Measurements from ENCODE around the gene USO1. TPM values are rescaled to one million over a fixed set of nuclear protein-coding genes. Genes with fewer than 3 reads are reported as not detected.
"Not testable (repeated sequence)": the region's sequence is repeated elsewhere in the genome, so short reads cannot be mapped to it uniquely, and the experiment has no call there.

Gene USO1
- total RNA-seq, 1 experiment from 2014 or later, result 136 TPM

DNA sequence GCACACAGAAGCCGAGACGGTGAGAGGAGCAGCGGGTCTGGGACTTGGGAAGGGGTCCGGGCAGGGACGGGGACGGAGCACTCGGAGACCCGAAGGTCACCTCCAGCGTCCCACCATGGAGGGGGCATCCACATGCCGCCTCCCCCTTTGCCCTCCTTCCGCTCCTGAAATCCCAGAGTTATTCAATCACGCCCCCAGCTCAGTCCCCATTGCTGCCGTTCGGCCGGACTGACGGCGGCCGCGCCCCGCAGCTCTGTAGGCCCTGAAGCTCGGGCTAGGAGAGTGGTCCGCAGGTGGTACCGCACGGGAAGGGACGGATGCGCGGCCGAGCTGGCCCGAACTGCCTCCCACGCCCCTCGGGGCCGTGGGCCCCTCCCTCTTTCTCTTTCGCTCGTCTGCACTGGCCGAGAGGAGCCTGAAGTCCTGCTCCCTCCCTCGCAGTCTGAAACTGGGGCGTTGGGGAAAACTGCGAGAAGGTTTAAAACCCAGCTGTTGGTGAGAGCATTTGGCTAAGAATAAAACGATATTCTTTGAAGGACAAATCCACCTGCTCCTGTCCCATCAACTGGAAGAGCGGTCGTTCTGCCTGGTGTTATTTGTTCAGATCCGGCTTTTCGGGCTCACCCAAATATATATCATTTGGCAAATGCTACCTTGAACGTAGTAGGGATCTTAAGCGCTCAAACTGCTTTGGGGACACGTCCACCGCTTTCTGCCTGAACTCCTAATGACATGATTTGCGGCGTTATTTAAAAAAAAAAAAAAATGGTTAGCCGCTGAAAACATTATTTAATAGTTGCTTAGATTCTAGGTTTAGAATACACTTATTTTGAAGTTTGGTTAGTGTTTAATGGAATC, 719 bp downstream of the USO1 start:
- H3K36me3 ChIP-seq (replicated peaks; ENCODE audit: control insufficient read depth, insufficient read depth, low read length), result no peaks in the 10 kb centered on the region
- H3K4me3 ChIP-seq (ENCODE audit: insufficient read depth, low read depth, low read length), result peak overlapping the region; percentile 98
- DNase-seq, result peak; percentile 84
- H3K27me3 ChIP-seq (ENCODE audit: control insufficient read depth, insufficient read depth, low read length), result no peaks in the 10 kb centered on the region

DNA sequence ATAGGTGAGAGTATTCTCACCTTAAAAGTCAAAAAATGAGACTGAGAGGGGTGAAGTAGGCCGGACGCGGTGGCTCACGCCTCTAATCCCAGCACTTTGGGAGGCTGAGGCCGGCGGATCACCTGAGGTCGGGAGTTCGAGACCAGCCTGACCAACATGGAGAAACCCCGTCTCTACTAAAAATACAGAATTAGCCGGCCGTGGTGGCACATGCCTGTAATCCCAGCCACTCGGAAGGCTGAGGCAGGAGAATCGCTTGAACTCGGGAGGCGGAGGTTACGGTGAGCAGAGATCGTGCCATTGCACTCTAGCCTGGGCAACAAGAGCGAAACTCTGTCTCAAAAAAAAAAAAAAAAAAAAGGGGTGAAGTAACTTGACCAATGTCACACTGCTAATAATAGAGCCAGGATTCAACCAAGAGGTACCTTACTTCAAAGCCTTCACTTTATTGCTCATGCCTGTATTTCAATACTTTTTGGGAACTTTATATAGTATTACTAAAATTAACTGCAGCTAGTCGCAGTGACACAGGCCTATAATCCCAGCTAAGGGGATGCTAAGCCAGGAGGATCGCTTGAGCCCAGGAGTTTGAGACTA, 1.7 kb downstream of the USO1 start:
- H3K4me3 ChIP-seq (ENCODE audit: insufficient read depth, low read depth, low read length), result peak overlapping the region; percentile 98
- not testable (repeated sequence) for H3K27me3 ChIP-seq (ENCODE audit: control insufficient read depth, insufficient read depth, low read length); H3K36me3 ChIP-seq (replicated peaks; ENCODE audit: control insufficient read depth, insufficient read depth, low read length); DNase-seq

DNA sequence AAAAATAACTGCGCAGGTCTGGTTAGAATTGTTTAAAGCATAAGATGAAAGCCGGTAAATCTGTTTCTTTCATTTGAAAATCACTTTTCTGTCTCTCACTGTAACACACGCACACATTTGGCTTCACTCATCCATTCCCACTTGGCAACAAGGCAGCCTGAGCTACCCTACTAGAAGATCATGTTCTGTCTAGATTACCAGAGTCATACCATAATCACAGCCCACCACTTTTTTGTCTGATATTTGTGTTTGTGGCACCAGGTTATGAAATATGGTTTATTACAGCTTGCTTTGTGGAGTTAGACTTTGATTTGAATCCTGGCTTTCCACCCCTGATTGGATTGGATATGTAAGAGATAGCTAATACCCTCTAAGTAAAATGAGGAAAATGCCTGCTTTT, 2.2 kb downstream of the USO1 start:
- Histone ChIP-seq H3K27me3 (ENCODE audit: control insufficient read depth, insufficient read depth, low read length) (no peaks in the 10 kb centered on the region), H3K36me3 (replicated peaks; ENCODE audit: control insufficient read depth, insufficient read depth, low read length) (no peaks in the 10 kb centered on the region), H3K4me3 (ENCODE audit: insufficient read depth, low read depth, low read length) (no peak overlapping the region)
- no peak for DNase-seq

DNA sequence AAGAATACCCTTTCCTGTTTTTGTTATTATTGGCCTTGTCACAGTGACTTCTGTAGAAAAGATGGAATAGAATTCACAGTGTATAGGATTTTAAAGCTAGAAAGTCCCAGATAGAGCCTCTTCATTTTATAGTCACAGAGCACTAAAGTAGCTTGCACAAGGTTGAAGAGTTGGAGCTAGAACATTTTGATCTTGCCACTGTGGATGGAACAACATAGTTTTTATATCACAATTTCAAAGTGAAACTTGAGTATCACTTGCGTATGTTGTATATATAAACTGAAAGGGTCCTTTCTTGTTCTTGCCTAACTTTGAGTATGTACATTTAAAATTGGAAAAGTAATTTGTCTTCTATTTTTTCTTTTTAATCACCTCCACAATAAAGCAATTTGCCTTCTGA, 2.7 kb downstream of the USO1 start:
- H3K27me3 ChIP-seq (ENCODE audit: control insufficient read depth, insufficient read depth, low read length), result no peaks in the 10 kb centered on the region
- H3K36me3 ChIP-seq (replicated peaks; ENCODE audit: control insufficient read depth, insufficient read depth, low read length), result no peaks in the 10 kb centered on the region
- DNase-seq, result no peak
- H3K4me3 ChIP-seq (ENCODE audit: insufficient read depth, low read depth, low read length), result no peak overlapping the region

DNA sequence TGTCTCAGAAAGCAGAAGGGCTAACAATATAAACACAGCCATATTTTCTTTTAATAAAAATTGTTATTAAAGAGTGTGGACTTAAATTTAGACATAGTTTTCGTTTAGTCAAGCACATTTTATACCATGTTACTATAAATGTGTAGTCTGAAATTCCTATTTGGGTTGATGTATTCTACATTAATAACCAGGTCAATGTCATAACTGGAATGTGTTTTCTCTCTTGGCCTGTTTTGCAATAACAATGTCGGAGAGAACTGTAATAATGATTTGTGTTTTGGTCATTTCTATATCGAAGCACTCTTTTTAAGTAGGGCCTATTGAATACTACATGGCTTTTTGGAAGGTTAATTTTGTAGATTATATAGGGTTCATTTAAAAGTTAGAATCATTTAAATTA, 5.5 kb downstream of the USO1 start:
- DNase-seq, result no peak
- H3K4me3 ChIP-seq (ENCODE audit: insufficient read depth, low read depth, low read length), result no peak overlapping the region
- H3K36me3 ChIP-seq (replicated peaks; ENCODE audit: control insufficient read depth, insufficient read depth, low read length), result no peaks in the 10 kb centered on the region
- no peaks in the 10 kb centered on the region for H3K27me3 ChIP-seq (ENCODE audit: control insufficient read depth, insufficient read depth, low read length)

DNA sequence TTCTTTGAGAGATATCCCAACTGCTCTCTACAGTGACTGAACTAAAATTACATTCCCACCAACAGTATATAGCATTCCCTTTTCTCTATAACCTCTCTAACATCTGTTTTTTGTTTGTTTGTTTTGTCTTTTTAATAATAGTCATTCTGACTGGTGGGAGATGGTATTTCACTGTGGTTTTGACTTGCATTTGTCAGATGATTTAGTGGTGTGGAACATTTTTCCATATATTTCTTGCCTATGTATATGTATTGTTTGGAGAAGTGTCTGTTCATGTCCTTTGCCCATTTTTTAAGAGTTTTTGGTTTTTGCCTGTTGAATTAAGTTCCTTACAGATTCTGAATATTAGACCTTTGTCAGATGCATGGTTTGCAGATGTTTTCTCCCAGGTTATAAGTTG, 9.0 kb downstream of the USO1 start:
- no peaks in the 10 kb centered on the region for H3K27me3 ChIP-seq (ENCODE audit: control insufficient read depth, insufficient read depth, low read length)
- no peak overlapping the region for H3K4me3 ChIP-seq (ENCODE audit: insufficient read depth, low read depth, low read length)
- DNase-seq, result no peak
- no peaks in the 10 kb centered on the region for H3K36me3 ChIP-seq (replicated peaks; ENCODE audit: control insufficient read depth, insufficient read depth, low read length)

DNA sequence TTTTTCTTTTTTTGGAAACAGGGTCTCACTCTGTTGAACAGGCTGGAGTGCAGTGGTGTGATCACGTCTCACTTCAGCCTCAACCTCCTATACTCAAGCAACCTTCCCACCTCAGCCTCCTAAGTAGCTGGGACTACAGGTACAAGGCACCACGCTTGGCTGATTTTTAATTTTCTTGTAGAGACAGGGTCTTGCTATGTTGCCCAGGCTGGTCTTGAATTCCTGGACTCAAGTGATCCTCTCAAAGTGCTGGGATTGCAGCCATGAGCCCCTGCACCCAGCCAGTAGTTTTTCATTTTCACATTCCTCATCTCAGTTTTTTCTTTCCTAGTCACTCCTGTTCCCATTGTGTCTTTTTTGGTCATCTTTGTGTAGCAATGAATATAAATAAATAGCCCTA, 11.1 kb downstream of the USO1 start:
- Histone ChIP-seq H3K27me3 (ENCODE audit: control insufficient read depth, insufficient read depth, low read length) (no peaks in the 10 kb centered on the region), H3K4me3 (ENCODE audit: insufficient read depth, low read depth, low read length) (no peak overlapping the region), H3K36me3 (replicated peaks; ENCODE audit: control insufficient read depth, insufficient read depth, low read length) (no peaks in the 10 kb centered on the region)
- no peak for DNase-seq

DNA sequence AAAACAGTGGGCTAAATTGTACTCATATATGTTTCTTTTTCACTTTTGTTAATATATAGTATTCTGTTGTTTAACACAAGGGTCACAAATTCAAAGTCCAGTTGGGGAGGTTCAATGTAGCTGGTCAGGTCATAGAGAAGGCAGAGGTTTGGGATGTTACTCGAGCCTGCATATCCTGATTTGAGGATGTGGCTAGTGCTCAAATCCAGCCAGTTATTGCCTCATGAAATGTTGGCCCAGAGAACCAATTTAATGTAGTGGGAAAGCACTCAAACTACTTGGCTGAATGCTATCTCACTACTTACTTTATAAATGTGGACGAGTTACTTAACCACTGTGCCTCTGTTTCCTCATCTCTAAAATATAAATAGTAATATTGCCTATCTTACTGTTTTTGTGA, 12.5 kb downstream of the USO1 start:
- H3K36me3 ChIP-seq (replicated peaks; ENCODE audit: control insufficient read depth, insufficient read depth, low read length), result no peaks in the 10 kb centered on the region; the same call in 1 of the 2 replicates
- no peak for DNase-seq

DNA sequence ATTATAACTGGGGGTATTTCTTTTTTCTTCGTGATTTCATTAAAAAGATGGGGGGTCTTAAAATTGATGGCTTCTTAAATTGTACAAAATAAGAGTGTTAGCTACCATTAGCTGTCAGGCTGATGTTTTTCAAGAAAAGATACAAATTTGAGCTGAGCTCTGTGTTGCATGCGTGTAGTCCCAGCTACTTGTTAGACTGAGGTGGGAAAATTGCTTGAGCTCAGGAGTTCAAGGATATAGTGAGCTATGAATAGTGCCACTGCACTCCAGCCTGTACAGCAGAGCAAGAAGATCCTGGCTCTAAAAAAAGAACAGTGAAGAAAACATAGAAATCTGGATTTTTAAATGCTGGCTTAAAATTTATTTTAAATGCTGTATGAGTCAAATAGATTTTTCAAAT, 13.0 kb downstream of the USO1 start:
- no peaks in the 10 kb centered on the region; the same call in 1 of the 2 replicates for H3K36me3 ChIP-seq (replicated peaks; ENCODE audit: control insufficient read depth, insufficient read depth, low read length)
- H3K27me3 ChIP-seq (ENCODE audit: control insufficient read depth, insufficient read depth, low read length), result no peaks in the 10 kb centered on the region
- H3K4me3 ChIP-seq (ENCODE audit: insufficient read depth, low read depth, low read length), result no peak overlapping the region
- no peak for DNase-seq

More for the DNA sequence above, 12.5 kb downstream of the USO1 start:
- Histone ChIP-seq H3K4me3 (ENCODE audit: insufficient read depth, low read depth, low read length) (no peak overlapping the region), H3K27me3 (ENCODE audit: control insufficient read depth, insufficient read depth, low read length) (no peaks in the 10 kb centered on the region)

DNA sequence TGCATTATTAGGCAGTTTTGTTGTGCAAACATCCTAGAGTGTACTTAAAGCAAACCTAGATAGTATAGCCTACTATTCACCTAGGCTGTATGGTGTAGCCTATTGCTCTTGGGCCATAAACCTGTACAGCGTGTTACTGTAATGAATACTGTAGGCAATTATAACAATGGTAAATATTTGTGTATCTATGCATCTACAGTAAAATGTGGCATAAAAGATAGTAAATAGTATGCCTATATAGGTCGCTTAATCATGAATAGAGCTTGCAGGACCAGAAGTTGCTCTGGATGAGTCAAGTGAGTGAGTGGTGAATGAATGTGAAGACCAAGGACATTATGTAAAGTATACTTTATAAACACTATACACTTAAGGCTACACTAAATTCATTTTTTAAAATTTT, 16.6 kb downstream of the USO1 start:
- Histone ChIP-seq H3K36me3 (replicated peaks; ENCODE audit: control insufficient read depth, insufficient read depth, low read length) (no peaks in the 10 kb centered on the region; the same call in 1 of the 2 replicates), H3K4me3 (ENCODE audit: insufficient read depth, low read depth, low read length) (no peak overlapping the region), H3K27me3 (ENCODE audit: control insufficient read depth, insufficient read depth, low read length) (no peaks in the 10 kb centered on the region)
- DNase-seq, result no peak

DNA sequence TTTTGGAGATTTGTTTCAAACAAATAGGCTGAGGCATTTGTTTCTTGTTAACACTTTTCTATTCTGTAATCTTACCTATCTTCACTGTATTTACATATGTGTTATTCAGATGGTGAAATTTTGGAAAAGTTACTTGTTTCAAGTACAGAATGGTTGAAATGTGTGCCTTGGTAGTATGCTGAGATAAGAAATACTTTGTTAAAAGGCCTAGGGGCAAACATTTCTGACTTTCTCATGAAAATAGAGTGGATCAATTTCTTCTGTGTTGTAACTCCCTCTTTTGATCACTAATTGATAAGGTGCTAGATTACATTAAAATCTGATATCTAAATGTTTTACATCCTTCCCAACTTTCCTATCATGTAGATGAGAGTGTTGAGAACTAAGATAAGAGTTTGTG, 18.1 kb downstream of the USO1 start:
- H3K4me3 ChIP-seq (ENCODE audit: insufficient read depth, low read depth, low read length), result no peak overlapping the region
- H3K36me3 ChIP-seq (replicated peaks; ENCODE audit: control insufficient read depth, insufficient read depth, low read length), result no peaks in the 10 kb centered on the region; the same call in 1 of the 2 replicates
- DNase-seq, result no peak
- no peaks in the 10 kb centered on the region for H3K27me3 ChIP-seq (ENCODE audit: control insufficient read depth, insufficient read depth, low read length)

DNA sequence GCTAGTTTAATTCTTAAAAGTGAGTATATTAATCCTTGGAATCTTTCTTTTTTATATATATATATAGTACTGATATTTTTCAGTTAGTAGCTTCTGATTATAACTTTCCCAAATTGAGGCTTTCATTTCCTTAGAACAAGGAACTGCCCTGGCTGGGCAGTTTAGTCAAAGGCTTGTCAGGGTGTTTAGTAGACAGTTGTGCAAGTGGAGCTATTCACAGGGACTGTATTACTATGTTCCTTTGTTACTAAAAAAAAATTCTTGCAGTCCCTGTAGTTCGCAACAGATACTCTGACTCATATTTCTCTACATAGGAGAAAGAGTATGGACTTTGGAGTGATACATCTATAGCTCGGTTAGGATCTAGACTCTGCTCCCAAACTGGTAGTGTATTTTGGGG, 20.8 kb downstream of the USO1 start:
- Histone ChIP-seq H3K27me3 (ENCODE audit: control insufficient read depth, insufficient read depth, low read length) (no peaks in the 10 kb centered on the region), H3K36me3 (replicated peaks; ENCODE audit: control insufficient read depth, insufficient read depth, low read length) (no peaks in the 10 kb centered on the region; the same call in 1 of the 2 replicates), H3K4me3 (ENCODE audit: insufficient read depth, low read depth, low read length) (no peak overlapping the region)
- DNase-seq, result no peak

DNA sequence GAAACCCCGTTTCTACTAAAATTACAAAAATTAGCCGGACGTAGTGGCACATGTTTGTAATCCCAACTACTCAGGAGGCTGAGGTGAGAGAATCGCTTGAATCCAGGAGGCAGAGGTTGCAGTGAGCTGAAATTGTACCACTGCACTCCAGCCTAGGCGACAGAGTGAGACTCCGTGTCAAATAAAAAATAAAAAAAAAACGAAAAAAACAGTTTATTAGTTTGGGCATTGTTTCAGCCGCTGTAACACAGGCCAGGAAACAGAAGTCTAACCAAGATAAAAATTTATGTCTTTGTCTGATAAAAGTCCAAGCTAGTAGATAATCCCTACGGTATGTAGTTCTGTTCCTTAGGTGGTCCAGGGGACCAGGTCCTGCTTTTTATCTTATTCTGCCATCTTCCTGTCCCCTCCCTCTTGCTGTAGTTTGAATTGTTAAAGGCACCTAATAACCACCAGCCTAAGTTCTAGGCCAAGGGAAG, 21.4 kb downstream of the USO1 start:
- no peaks in the 10 kb centered on the region; the same call in 1 of the 2 replicates for H3K36me3 ChIP-seq (replicated peaks; ENCODE audit: control insufficient read depth, insufficient read depth, low read length)
- no peak overlapping the region for H3K4me3 ChIP-seq (ENCODE audit: insufficient read depth, low read depth, low read length)
- no peaks in the 10 kb centered on the region for H3K27me3 ChIP-seq (ENCODE audit: control insufficient read depth, insufficient read depth, low read length)
- no peak for DNase-seq

DNA sequence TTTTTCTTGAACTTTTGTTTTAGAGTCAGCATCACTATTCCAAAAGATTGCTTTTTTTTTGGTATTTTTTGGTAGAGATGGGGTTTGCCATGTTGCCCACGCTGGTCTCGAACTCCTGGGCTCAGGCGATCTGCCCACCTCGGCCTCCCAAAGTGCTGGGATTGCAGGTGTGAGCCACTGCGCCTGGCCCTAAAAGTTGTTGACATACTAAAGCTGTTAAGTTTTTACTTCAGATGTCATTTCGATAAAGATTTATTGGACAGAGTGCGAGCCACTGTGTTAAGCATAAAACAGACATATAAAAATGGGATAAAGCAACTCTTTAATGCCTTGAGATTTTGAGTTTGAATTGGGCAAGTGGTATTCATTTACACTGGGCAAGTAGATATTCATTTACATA, 28.3 kb downstream of the USO1 start:
- H3K27me3 ChIP-seq (ENCODE audit: control insufficient read depth, insufficient read depth, low read length), result no peaks in the 10 kb centered on the region
- H3K36me3 ChIP-seq (replicated peaks; ENCODE audit: control insufficient read depth, insufficient read depth, low read length), result peaks cover 13% of the 10 kb centered on the region
- no peak for DNase-seq
- H3K4me3 ChIP-seq (ENCODE audit: insufficient read depth, low read depth, low read length), result no peak overlapping the region

DNA sequence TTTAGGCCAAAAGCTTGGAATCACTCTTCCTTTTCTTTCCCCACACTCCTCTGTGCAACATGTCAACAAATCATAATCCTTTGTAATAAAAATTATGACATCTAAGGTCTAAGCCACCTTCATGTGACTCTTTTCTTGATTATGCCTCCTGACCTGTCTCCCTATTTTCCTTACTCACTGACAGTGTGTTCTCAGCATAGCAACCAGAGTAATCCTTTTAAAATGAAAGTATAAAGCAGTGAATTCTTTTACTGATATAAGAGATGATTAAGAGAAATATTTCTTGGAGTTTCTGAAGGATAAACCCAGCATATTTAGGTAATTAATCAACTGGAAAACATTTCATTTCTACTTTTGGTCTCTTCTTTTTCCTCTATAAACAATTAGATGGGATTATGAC, 44.7 kb downstream of the USO1 start:
- Histone ChIP-seq H3K27me3 (ENCODE audit: control insufficient read depth, insufficient read depth, low read length) (no peaks in the 10 kb centered on the region), H3K36me3 (replicated peaks; ENCODE audit: control insufficient read depth, insufficient read depth, low read length) (peaks cover 13% of the 10 kb centered on the region), H3K4me3 (ENCODE audit: insufficient read depth, low read depth, low read length) (no peak overlapping the region)
- no peak for DNase-seq

Data from H7 (cell line).